Stimulated activated CD8-positive, alpha-beta memory T cell treated with anti-CD3 and anti-CD28 coated beads, Interleukin-7, amount 100 ng/mL, for 24 hours (primary cell): ENCODE data around the gene TMEM272.
"Not testable (repeated sequence)": the region's sequence is repeated elsewhere in the genome, so short reads cannot be mapped to it uniquely, and the experiment has no call there.

Experiments
- DNase-seq: peaks from one replicate; pipeline ENCODE4 v3.0.0-alpha.2; 2020; ENCODE audit warnings: low read depth

TMEM272 gene

GRCh38 chr13:51824712-51825111 lies 20.3 kb downstream of the TMEM272 start:
- DNase-seq: not testable (repeated sequence)

GRCh38 chr13:51823863-51824262 lies 21.1 kb downstream of the TMEM272 start:
- no peak for DNase-seq

- no peak for DNase-seq
These were observed 21.6 kb downstream of the TMEM272 start for GRCh38 chr13:51823359-51823758.

GRCh38 chr13:51822106-51822815 lies 22.7 kb downstream of the TMEM272 start:
- DNase-seq: no peak

- DNase-seq: no peak
These were observed 23.4 kb downstream of the TMEM272 start for GRCh38 chr13:51821606-51822005.

- DNase-seq: no peak
These were observed 24.9 kb downstream of the TMEM272 start for GRCh38 chr13:51820016-51820597.

GRCh38 chr13:51819544-51819943 lies 25.4 kb downstream of the TMEM272 start:
- no peak for DNase-seq

GRCh38 chr13:51818781-51819511 lies 26.0 kb downstream of the TMEM272 start:
- DNase-seq: no peak

GRCh38 chr13:51818276-51818675 lies 26.7 kb downstream of the TMEM272 start:
- DNase-seq: no peak

GRCh38 chr13:51817717-51818116 lies 27.3 kb downstream of the TMEM272 start:
- DNase-seq: no peak

- no peak for DNase-seq
These were observed 28.2 kb downstream of the TMEM272 start for GRCh38 chr13:51816604-51817249.

- no peak for DNase-seq
These were observed 29.1 kb downstream of the TMEM272 start for GRCh38 chr13:51815848-51816247.

- no peak for DNase-seq
These were observed 29.9 kb downstream of the TMEM272 start for GRCh38 chr13:51814825-51815650.

- DNase-seq: no peak
These were observed 30.9 kb downstream of the TMEM272 start for GRCh38 chr13:51814071-51814470.

GRCh38 chr13:51811920-51812451 lies 33.0 kb downstream of the TMEM272 start:
- no peak for DNase-seq

GRCh38 chr13:51811046-51811445 lies 33.9 kb downstream of the TMEM272 start:
- DNase-seq: no peak

- DNase-seq: no peak
These were observed 36.2 kb downstream of the TMEM272 start for GRCh38 chr13:51808811-51809210.

- DNase-seq: no peak
These were observed 37.9 kb downstream of the TMEM272 start for GRCh38 chr13:51807041-51807440.

- no peak for DNase-seq
These were observed 38.4 kb downstream of the TMEM272 start for GRCh38 chr13:51806566-51806965.

- no peak for DNase-seq
These were observed 39.1 kb downstream of the TMEM272 start for GRCh38 chr13:51805925-51806324.

- DNase-seq: no peak
These were observed 39.7 kb downstream of the TMEM272 start for GRCh38 chr13:51805313-51805712.
